Breast epithelium (tissue), 3 donors: ENCODE data around the gene MDK.

ENCODE experiments used
- POLR2A ChIP-seq: fragments of 450-650 bp; IDR thresholded peaks from one replicate; pipeline ENCODE4 v1.6.1; 2016; ENCODE audit warnings: antibody characterized with exemption, mild to moderate bottlenecking, moderate library complexity
- POLR2AphosphoS5 ChIP-seq, 3 donors: sonication (generic); formaldehyde crosslinking; IDR thresholded peaks; one replicate each; pipeline ENCODE4 v1.6.1; 2017; ENCODE audit warnings: antibody characterized with exemption in 3 of 3
- TF ChIP-seq, protein P1 (sequence below), 3 donors: fragments of 450-650 bp; IDR thresholded peaks; one replicate each; pipeline ENCODE4 v1.5.1; 2016 to 2017; ENCODE audit warnings: antibody characterized with exemption in 3 of 3, mild to moderate bottlenecking in 3 of 3, moderate library complexity in 3 of 3

DNA sequence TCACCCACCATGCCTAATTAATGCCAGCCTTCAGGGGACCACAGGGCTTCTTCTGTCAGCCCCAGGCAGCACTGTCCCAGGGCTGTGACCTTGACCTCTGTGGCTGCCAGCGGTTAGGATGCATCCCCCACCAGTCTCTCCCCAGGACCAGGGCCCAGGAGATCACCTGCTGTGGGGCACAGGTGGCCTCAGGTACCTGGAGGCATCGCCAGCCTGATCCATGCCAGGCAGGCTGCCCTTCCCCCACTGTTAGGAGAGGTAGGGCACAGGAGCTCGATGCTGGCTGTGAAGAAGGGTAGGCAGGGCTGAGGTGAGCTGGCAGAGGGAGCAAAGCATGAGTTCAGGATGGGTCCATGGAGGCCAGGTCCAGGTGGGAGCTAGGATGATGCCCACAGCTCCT is 16.7 kb upstream of the MDK start:
- TF ChIP-seq, protein P1, sequence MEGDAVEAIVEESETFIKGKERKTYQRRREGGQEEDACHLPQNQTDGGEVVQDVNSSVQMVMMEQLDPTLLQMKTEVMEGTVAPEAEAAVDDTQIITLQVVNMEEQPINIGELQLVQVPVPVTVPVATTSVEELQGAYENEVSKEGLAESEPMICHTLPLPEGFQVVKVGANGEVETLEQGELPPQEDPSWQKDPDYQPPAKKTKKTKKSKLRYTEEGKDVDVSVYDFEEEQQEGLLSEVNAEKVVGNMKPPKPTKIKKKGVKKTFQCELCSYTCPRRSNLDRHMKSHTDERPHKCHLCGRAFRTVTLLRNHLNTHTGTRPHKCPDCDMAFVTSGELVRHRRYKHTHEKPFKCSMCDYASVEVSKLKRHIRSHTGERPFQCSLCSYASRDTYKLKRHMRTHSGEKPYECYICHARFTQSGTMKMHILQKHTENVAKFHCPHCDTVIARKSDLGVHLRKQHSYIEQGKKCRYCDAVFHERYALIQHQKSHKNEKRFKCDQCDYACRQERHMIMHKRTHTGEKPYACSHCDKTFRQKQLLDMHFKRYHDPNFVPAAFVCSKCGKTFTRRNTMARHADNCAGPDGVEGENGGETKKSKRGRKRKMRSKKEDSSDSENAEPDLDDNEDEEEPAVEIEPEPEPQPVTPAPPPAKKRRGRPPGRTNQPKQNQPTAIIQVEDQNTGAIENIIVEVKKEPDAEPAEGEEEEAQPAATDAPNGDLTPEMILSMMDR (IDR thresholded peaks at IDR 0.05), result no peak
- TF ChIP-seq POLR2A, result no peak
- TF ChIP-seq POLR2AphosphoS5 (IDR thresholded peaks at IDR 0.05), result no peak
